ENCODE results near the gene RUNX1.

RUNX1 gene

GRCh38 chr21:35015435-35016024 is 33.6 kb downstream of the RUNX1 start:
- no peak for TF ChIP-seq CTCF (IDR thresholded peaks at IDR 0.05; ENCODE audit: low read length, missing control alignments)
- DNase-seq (ENCODE audit: low read depth) = no peak
- no peak overlapping the region for H3K4me3 ChIP-seq (replicated peaks; ENCODE audit: low read depth, low read length)

GRCh38 chr21:35014302-35015041 is 34.6 kb downstream of the RUNX1 start:
- no peak for DNase-seq (ENCODE audit: low read depth)
- H3K4me3 ChIP-seq (replicated peaks; ENCODE audit: low read depth, low read length) = no peak overlapping the region
- TF ChIP-seq CTCF (IDR thresholded peaks at IDR 0.05; ENCODE audit: low read length, missing control alignments) = no peak

- DNase-seq (ENCODE audit: low read depth) = no peak
- no peak overlapping the region for H3K4me3 ChIP-seq (replicated peaks; ENCODE audit: low read depth, low read length)
- no peak for TF ChIP-seq CTCF (IDR thresholded peaks at IDR 0.05; ENCODE audit: low read length, missing control alignments)
These were observed 37.4 kb downstream of the RUNX1 start for GRCh38 chr21:35011681-35012080.

GRCh38 chr21:35010447-35010846 is 38.7 kb downstream of the RUNX1 start:
- no peak for DNase-seq (ENCODE audit: low read depth)
- no peak overlapping the region for H3K4me3 ChIP-seq (replicated peaks; ENCODE audit: low read depth, low read length)
- no peak for TF ChIP-seq CTCF (IDR thresholded peaks at IDR 0.05; ENCODE audit: low read length, missing control alignments)

- TF ChIP-seq CTCF (IDR thresholded peaks at IDR 0.05; ENCODE audit: low read length, missing control alignments) = no peak
- no peak for DNase-seq (ENCODE audit: low read depth)
- H3K4me3 ChIP-seq (replicated peaks; ENCODE audit: low read depth, low read length) = no peak overlapping the region
These were observed 41.8 kb downstream of the RUNX1 start for GRCh38 chr21:35007348-35007747.

- DNase-seq (ENCODE audit: low read depth) = no peak
- H3K4me3 ChIP-seq (replicated peaks; ENCODE audit: low read depth, low read length) = no peak overlapping the region
- no peak for TF ChIP-seq CTCF (IDR thresholded peaks at IDR 0.05; ENCODE audit: low read length, missing control alignments)
These were observed 42.3 kb downstream of the RUNX1 start for GRCh38 chr21:35006771-35007170.

- no peak overlapping the region for H3K4me3 ChIP-seq (replicated peaks; ENCODE audit: low read depth, low read length)
- no peak for TF ChIP-seq CTCF (IDR thresholded peaks at IDR 0.05; ENCODE audit: low read length, missing control alignments)
- no peak for DNase-seq (ENCODE audit: low read depth)
These were observed 42.9 kb downstream of the RUNX1 start for GRCh38 chr21:35006248-35006647.

Data from fibroblast of pulmonary artery (primary cell).